HEK293 (cell line): ENCODE data around the gene MEGF6.

Source experiments
- CTCF ChIA-PET: fragments of 350-600 bp; formaldehyde crosslinking; extraction: SDS; loops from one replicate; lab custom pipeline; 2021; ENCODE audit warnings: antibody characterized with exemption; lab: Yijun Ruan, JAX
- POLR2A ChIA-PET: fragments of 300-600 bp; formaldehyde crosslinking; extraction: SDS; loops from one replicate; lab custom pipeline; 2020; ENCODE audit warnings: antibody characterized with exemption, inconsistent platforms; lab: Yijun Ruan, JAX
- H3K27ac ChIP-seq: fragments of 200-500 bp; sonication (Bioruptor generic); 2 replicates; pipeline ENCODE4 v1.5.1; 2014; ENCODE audit warnings: low read depth, low read length, control low read depth, inconsistent platforms; ENCODE audit errors: extremely low read depth
- H3K36me3 ChIP-seq, 2 experiments: fragments of 200-500 bp in 1 of 2; sonication (Bioruptor generic) in 1 of 2; 1 replicate in 1 of 2; 2 replicates in 1 of 2; pipeline ENCODE4 v1.5.1; 2014 to 2017; ENCODE audit warnings: inconsistent platforms in 2 of 2, low read length in 2 of 2; ENCODE audit not compliant: control insufficient read depth in 2 of 2, insufficient read depth in 1 of 2
- H3K4me1 ChIP-seq: fragments of 200-500 bp; sonication (Bioruptor generic); 2 replicates; pipeline ENCODE4 v1.5.1; 2014; ENCODE audit warnings: mild to moderate bottlenecking, low read length, inconsistent platforms; ENCODE audit not compliant: control insufficient read depth, insufficient read depth
- H3K4me3 ChIP-seq: 2 replicates; pipeline ENCODE4 v1.5.1; 2011; ENCODE audit warnings: low read depth, mild to moderate bottlenecking, control low read depth, low read length, moderate library complexity
- H3K9me3 ChIP-seq: fragments of 200-500 bp; sonication (Bioruptor generic); 2 replicates; pipeline ENCODE4 v1.5.1; 2014; ENCODE audit warnings: low read depth, low read length, inconsistent platforms; ENCODE audit not compliant: control insufficient read depth, insufficient read depth
- INSM2 ChIP-seq: fragments of 450-650 bp; formaldehyde crosslinking; IDR thresholded peaks from 2 replicates; pipeline ENCODE4 v1.5.1; 2016; ENCODE audit warnings: missing biosample characterization, missing genetic modification characterization
- PRDM4 ChIP-seq: fragments of 450-650 bp; formaldehyde crosslinking; IDR thresholded peaks from 2 replicates; pipeline ENCODE4 v1.5.1; 2017; ENCODE audit warnings: missing biosample characterization, missing genetic modification characterization
- REST ChIP-seq: fragments of 450-650 bp; formaldehyde crosslinking; IDR thresholded peaks from 2 replicates; pipeline ENCODE4 v1.5.1; 2016; ENCODE audit warnings: missing biosample characterization, missing genetic modification characterization
- ZBTB1 ChIP-seq: fragments of 450-650 bp; formaldehyde crosslinking; IDR thresholded peaks from 2 replicates; pipeline ENCODE4 v1.5.1; 2016; ENCODE audit warnings: missing biosample characterization, missing genetic modification characterization
- ZBTB17 ChIP-seq: fragments of 450-650 bp; formaldehyde crosslinking; IDR thresholded peaks from 2 replicates; pipeline ENCODE4 v1.5.1; 2016; ENCODE audit warnings: missing biosample characterization, missing genetic modification characterization
- ZBTB20 ChIP-seq: fragments of 450-650 bp; formaldehyde crosslinking; IDR thresholded peaks from 2 replicates; pipeline ENCODE4 v1.5.1; 2016; ENCODE audit warnings: missing biosample characterization, missing genetic modification characterization
- ZBTB44 ChIP-seq: fragments of 450-650 bp; IDR thresholded peaks from 2 replicates; pipeline ENCODE4 v1.5.1; 2018; ENCODE audit warnings: missing biosample characterization, mild to moderate bottlenecking, missing genetic modification characterization
- ZBTB7A ChIP-seq: fragments of 450-650 bp; formaldehyde crosslinking; IDR thresholded peaks from 2 replicates; pipeline ENCODE4 v1.5.1; 2016; ENCODE audit warnings: low read depth, missing biosample characterization, missing genetic modification characterization
- ZNF184 ChIP-seq: fragments of 450-650 bp; IDR thresholded peaks from 2 replicates; pipeline ENCODE4 v1.5.1; 2018; ENCODE audit warnings: missing biosample characterization, mild to moderate bottlenecking, missing genetic modification characterization
- ZNF19 ChIP-seq: fragments of 450-650 bp; formaldehyde crosslinking; IDR thresholded peaks from 2 replicates; pipeline ENCODE4; 2016; ENCODE audit warnings: missing biosample characterization, missing genetic modification characterization, low read depth
- ZNF274 ChIP-seq, 2 experiments: fragments of 200-500 bp in 1 of 2; fragments of 450-650 bp in 1 of 2; sonication (Bioruptor generic) in 1 of 2; formaldehyde crosslinking in 1 of 2; IDR thresholded peaks; 2 replicates each; pipeline versions ENCODE4 v1.5.1 to v1.6.1; 2014 to 2016; ENCODE audit warnings: borderline replicate concordance in 1 of 2, inconsistent platforms in 1 of 2, low read length in 1 of 2, missing biosample characterization in 1 of 2, missing genetic modification characterization in 1 of 2
- ZNF311 ChIP-seq: fragments of 450-650 bp; formaldehyde crosslinking; IDR thresholded peaks from 2 replicates; pipeline ENCODE4 v1.5.1; 2017; ENCODE audit warnings: missing biosample characterization, missing genetic modification characterization, borderline replicate concordance
- ZNF366 ChIP-seq: fragments of 450-650 bp; formaldehyde crosslinking; conservative IDR thresholded peaks from 2 replicates; pipeline ENCODE4 v1.5.1; 2016; ENCODE audit warnings: missing biosample characterization, missing genetic modification characterization
- ZNF558 ChIP-seq: fragments of 450-650 bp; formaldehyde crosslinking; IDR thresholded peaks from 2 replicates; pipeline ENCODE4 v1.5.1; 2016; ENCODE audit warnings: missing biosample characterization, missing genetic modification characterization
- ZNF571 ChIP-seq: fragments of 450-650 bp; formaldehyde crosslinking; IDR thresholded peaks from 2 replicates; pipeline ENCODE4 v1.5.0; 2017; ENCODE audit warnings: missing biosample characterization, missing genetic modification characterization
- ZNF610 ChIP-seq: fragments of 450-650 bp; formaldehyde crosslinking; IDR thresholded peaks from 2 replicates; pipeline ENCODE4 v1.5.1; 2016; ENCODE audit warnings: missing biosample characterization, missing genetic modification characterization, borderline replicate concordance
- ZNF626 ChIP-seq: fragments of 450-650 bp; sonication (Bioruptor Pico); formaldehyde crosslinking; IDR thresholded peaks from 2 replicates; pipeline ENCODE4 v1.5.1; 2018; ENCODE audit warnings: missing biosample characterization, missing genetic modification characterization, inconsistent platforms
- ZNF660 ChIP-seq: fragments of 450-650 bp; IDR thresholded peaks from 2 replicates; pipeline ENCODE4 v1.5.1; 2018; ENCODE audit warnings: missing biosample characterization, mild to moderate bottlenecking, missing genetic modification characterization
- ZNF768 ChIP-seq: fragments of 450-650 bp; formaldehyde crosslinking; IDR thresholded peaks from 2 replicates; pipeline ENCODE4 v1.5.1; 2018; ENCODE audit warnings: missing biosample characterization, mild to moderate bottlenecking, missing genetic modification characterization
- ZNF777 ChIP-seq: fragments of 450-650 bp; formaldehyde crosslinking; IDR thresholded peaks from 2 replicates; pipeline ENCODE4 v1.5.1; 2017; ENCODE audit warnings: missing biosample characterization, missing genetic modification characterization, borderline replicate concordance
- ZSCAN5A ChIP-seq: fragments of 450-650 bp; formaldehyde crosslinking; IDR thresholded peaks from 2 replicates; pipeline ENCODE4 v1.5.1; 2016; ENCODE audit warnings: missing biosample characterization, missing genetic modification characterization

MEGF6 gene

GRCh38 chr1:3639397-3639911 lies 28.1 kb upstream of the MEGF6 start:
- H3K36me3 ChIP-seq: peaks cover 4 to 93% of the 10 kb centered on the region in 2 experiments; a peak in 2 of 3 replicates
- no peaks in the 10 kb centered on the region for H3K4me1 ChIP-seq
- no peak overlapping the region for H3K27ac ChIP-seq
- ChIA-PET CTCF (no interaction called here), POLR2A (no interaction called here)
- no peaks in the 10 kb centered on the region for H3K9me3 ChIP-seq
- H3K4me3 ChIP-seq: no peak overlapping the region
- TF ChIP-seq ZNF311 (tag by site-specific recombination): no peak
- TF ChIP-seq ZNF19 (tag by site-specific recombination): no peak
- no peak for TF ChIP-seq ZNF660 (tag by site-specific recombination)
- TF ChIP-seq ZNF768 (tag by site-specific recombination): no peak
- no peak for TF ChIP-seq ZNF184 (tag by site-specific recombination)

GRCh38 chr1:3638676-3639075 lies 27.4 kb upstream of the MEGF6 start:
- Histone ChIP-seq H3K4me3 (no peak overlapping the region), H3K4me1 (no peaks in the 10 kb centered on the region), H3K27ac (no peak overlapping the region), H3K36me3 (peaks cover 4 to 98% of the 10 kb centered on the region in 2 experiments; a peak in 2 of 3 replicates), H3K9me3 (no peaks in the 10 kb centered on the region)
- CTCF ChIA-PET: interaction anchor here (1.9 kb wide), 1 partner anchor 85 kb away, joined by 6 read pairs; no protein-coding TSS in a partner anchor
- POLR2A ChIA-PET: no interaction called here
- no peak for TF ChIP-seq ZNF610
- no peak for TF ChIP-seq ZNF626 (tag by site-specific recombination)
- no peak for TF ChIP-seq ZBTB44 (tag by site-specific recombination)
- no peak for TF ChIP-seq ZBTB7A
- no peak for TF ChIP-seq ZNF366
- no peak for TF ChIP-seq ZNF274 (IDR thresholded peaks at IDR 0.05; ENCODE audit: low read length)
- no peak for TF ChIP-seq ZNF274 (tag by site-specific recombination; IDR thresholded peaks at IDR 0.05; ENCODE audit: borderline replicate concordance)
- no peak for TF ChIP-seq ZNF571 (tag by site-specific recombination)
- no peak for TF ChIP-seq ZSCAN5A (tag by site-specific recombination)
- TF ChIP-seq REST (tag by site-specific recombination): no peak
- TF ChIP-seq ZNF777 (tag by site-specific recombination): no peak
- TF ChIP-seq ZBTB20 (tag by site-specific recombination): no peak
- no peak for TF ChIP-seq ZBTB17
- TF ChIP-seq ZNF558 (tag by site-specific recombination): no peak
- no peak for TF ChIP-seq PRDM4 (tag by site-specific recombination)
- TF ChIP-seq ZBTB1: no peak
- no peak for TF ChIP-seq INSM2 (tag by site-specific recombination)
